Breast epithelium (tissue), 3 donors: ENCODE measurements around the gene MLH1.

Source experiments
- POLR2A ChIP-seq: fragments of 450-650 bp; IDR thresholded peaks from one replicate; pipeline ENCODE4 v1.6.1; 2016; ENCODE audit warnings: antibody characterized with exemption, mild to moderate bottlenecking, moderate library complexity
- POLR2AphosphoS5 ChIP-seq, 3 donors: sonication (generic); formaldehyde crosslinking; IDR thresholded peaks; one replicate each; pipeline ENCODE4 v1.6.1; 2017; ENCODE audit warnings: antibody characterized with exemption in 3 of 3
- TF ChIP-seq, protein P1 (sequence below), 3 donors: fragments of 450-650 bp; IDR thresholded peaks; one replicate each; pipeline ENCODE4 v1.5.1; 2016 to 2017; ENCODE audit warnings: antibody characterized with exemption in 3 of 3, mild to moderate bottlenecking in 3 of 3, moderate library complexity in 3 of 3

DNA sequence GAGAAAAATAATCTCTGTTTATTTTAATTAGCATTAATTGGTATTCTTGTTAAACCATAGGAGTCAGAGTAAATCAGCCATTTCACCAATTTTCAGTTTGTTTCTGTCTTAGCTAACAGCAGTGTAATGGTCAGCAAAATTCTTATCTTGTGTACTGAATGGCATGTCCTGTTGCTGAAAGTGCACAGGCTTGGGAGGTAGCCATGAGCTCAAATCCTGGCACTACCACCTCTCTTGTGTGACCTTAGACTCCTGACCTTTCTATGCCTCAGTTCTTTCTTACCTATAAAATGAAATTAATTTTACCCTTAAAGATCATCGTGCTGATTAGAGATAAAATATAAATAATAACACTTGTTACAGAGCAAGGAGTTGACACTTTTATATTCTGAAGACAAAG lies 35.8 kb downstream of the MLH1 start:
- TF ChIP-seq POLR2A (no peak), POLR2AphosphoS5 (IDR thresholded peaks at IDR 0.05) (no peak)
- TF ChIP-seq, protein P1, sequence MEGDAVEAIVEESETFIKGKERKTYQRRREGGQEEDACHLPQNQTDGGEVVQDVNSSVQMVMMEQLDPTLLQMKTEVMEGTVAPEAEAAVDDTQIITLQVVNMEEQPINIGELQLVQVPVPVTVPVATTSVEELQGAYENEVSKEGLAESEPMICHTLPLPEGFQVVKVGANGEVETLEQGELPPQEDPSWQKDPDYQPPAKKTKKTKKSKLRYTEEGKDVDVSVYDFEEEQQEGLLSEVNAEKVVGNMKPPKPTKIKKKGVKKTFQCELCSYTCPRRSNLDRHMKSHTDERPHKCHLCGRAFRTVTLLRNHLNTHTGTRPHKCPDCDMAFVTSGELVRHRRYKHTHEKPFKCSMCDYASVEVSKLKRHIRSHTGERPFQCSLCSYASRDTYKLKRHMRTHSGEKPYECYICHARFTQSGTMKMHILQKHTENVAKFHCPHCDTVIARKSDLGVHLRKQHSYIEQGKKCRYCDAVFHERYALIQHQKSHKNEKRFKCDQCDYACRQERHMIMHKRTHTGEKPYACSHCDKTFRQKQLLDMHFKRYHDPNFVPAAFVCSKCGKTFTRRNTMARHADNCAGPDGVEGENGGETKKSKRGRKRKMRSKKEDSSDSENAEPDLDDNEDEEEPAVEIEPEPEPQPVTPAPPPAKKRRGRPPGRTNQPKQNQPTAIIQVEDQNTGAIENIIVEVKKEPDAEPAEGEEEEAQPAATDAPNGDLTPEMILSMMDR (IDR thresholded peaks at IDR 0.05), result no peak
